HEK293 (cell line): ENCODE results near the gene ITGA7.
"Not testable (repeated sequence)": the region's sequence is repeated elsewhere in the genome, so short reads cannot be mapped to it uniquely, and the experiment has no call there.

Experiments
- HOXC10 ChIP-seq: sonication (generic); formaldehyde crosslinking; IDR thresholded peaks from 2 replicates; pipeline ENCODE4 v1.8.1; 2023; ENCODE audit warnings: mild to moderate bottlenecking, missing genetic modification reagents
- MEIS1 ChIP-seq: sonication (generic); formaldehyde crosslinking; IDR thresholded peaks from 2 replicates; pipeline ENCODE4 v1.8.1; 2022; ENCODE audit warnings: missing genetic modification reagents, mild to moderate bottlenecking, borderline replicate concordance
- TCF7L2 ChIP-seq: IDR thresholded peaks from 2 replicates; pipeline ENCODE4 v1.6.1; 2011; ENCODE audit warnings: low read depth, mild to moderate bottlenecking, inconsistent platforms, low read length, moderate library complexity, borderline replicate concordance
- ZNF121 ChIP-seq: fragments of 450-650 bp; formaldehyde crosslinking; IDR thresholded peaks from 2 replicates; pipeline ENCODE4 v1.5.1; 2016; ENCODE audit warnings: missing biosample characterization, missing genetic modification characterization
- ZNF23 ChIP-seq: fragments of 450-650 bp; formaldehyde crosslinking; IDR thresholded peaks from 2 replicates; pipeline ENCODE4 v1.5.1; 2016; ENCODE audit warnings: missing biosample characterization, missing genetic modification characterization, borderline replicate concordance
- ZNF529 ChIP-seq: fragments of 450-650 bp; formaldehyde crosslinking; IDR thresholded peaks from 2 replicates; pipeline ENCODE4 v1.5.1; 2017; ENCODE audit warnings: missing genetic modification characterization, missing biosample characterization; ENCODE audit not compliant: insufficient replicate concordance
- ZNF624 ChIP-seq: fragments of 450-650 bp; formaldehyde crosslinking; IDR thresholded peaks from 2 replicates; pipeline ENCODE4 v1.5.1; 2017; ENCODE audit warnings: missing biosample characterization, missing genetic modification characterization
- TF ChIP-seq, protein P1 (sequence below): fragments of 450-650 bp; formaldehyde crosslinking; IDR thresholded peaks from 2 replicates; pipeline ENCODE4 v1.5.1; 2016; ENCODE audit warnings: missing biosample characterization, missing genetic modification characterization
- TF ChIP-seq, protein P2 (sequence below): IDR thresholded peaks from 2 replicates; pipeline ENCODE4 v1.6.1; 2011; ENCODE audit warnings: mild to moderate bottlenecking, low read depth, low read length, borderline replicate concordance

DNA sequence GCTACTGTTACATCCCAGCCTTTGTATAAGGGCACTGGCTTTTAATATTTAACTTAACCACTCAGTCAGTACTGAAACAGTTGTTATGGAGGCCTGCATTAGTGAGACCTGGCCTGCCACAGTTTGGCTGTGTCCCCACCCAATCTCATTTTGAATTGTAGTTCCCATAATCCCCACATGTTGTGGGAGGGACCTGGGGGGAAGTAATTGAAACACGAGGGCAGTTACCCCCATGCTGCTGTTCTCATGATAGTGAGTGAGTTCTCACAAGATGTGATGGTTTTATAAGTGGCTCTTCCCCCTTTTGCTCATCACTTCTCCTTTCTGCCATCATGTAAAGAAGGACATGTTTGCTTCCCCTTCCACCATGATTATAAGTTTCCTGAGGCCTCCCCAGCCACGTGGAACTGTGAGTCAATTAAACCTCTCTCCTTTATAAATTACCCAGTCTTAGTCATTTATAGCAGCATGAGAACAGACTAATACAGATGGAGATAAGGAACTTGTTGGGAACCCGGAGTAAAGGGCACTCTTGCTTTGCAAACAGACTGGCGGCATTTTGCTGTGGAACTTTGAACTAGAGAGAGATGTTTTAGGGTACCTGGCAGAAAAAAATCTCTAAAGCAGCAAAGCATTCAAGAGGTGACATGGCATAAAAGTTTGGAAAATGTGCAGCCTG, 56.9 kb downstream of the ITGA7 start:
- TF ChIP-seq ZNF624 (tag by site-specific recombination); ZNF23; TCF7L2; ZNF529 (tag by site-specific recombination); HOXC10 (CRISPR knock-in tag); MEIS1; ZNF121 (tag by site-specific recombination): not testable (repeated sequence)
- TF ChIP-seq, protein P1, sequence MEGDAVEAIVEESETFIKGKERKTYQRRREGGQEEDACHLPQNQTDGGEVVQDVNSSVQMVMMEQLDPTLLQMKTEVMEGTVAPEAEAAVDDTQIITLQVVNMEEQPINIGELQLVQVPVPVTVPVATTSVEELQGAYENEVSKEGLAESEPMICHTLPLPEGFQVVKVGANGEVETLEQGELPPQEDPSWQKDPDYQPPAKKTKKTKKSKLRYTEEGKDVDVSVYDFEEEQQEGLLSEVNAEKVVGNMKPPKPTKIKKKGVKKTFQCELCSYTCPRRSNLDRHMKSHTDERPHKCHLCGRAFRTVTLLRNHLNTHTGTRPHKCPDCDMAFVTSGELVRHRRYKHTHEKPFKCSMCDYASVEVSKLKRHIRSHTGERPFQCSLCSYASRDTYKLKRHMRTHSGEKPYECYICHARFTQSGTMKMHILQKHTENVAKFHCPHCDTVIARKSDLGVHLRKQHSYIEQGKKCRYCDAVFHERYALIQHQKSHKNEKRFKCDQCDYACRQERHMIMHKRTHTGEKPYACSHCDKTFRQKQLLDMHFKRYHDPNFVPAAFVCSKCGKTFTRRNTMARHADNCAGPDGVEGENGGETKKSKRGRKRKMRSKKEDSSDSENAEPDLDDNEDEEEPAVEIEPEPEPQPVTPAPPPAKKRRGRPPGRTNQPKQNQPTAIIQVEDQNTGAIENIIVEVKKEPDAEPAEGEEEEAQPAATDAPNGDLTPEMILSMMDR (tag by site-specific recombination) = not testable (repeated sequence)
- TF ChIP-seq, protein P2, sequence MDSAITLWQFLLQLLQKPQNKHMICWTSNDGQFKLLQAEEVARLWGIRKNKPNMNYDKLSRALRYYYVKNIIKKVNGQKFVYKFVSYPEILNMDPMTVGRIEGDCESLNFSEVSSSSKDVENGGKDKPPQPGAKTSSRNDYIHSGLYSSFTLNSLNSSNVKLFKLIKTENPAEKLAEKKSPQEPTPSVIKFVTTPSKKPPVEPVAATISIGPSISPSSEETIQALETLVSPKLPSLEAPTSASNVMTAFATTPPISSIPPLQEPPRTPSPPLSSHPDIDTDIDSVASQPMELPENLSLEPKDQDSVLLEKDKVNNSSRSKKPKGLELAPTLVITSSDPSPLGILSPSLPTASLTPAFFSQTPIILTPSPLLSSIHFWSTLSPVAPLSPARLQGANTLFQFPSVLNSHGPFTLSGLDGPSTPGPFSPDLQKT = not testable (repeated sequence)
